ENCODE measurements around the gene ZNF462.

Gene ZNF462

DNA sequence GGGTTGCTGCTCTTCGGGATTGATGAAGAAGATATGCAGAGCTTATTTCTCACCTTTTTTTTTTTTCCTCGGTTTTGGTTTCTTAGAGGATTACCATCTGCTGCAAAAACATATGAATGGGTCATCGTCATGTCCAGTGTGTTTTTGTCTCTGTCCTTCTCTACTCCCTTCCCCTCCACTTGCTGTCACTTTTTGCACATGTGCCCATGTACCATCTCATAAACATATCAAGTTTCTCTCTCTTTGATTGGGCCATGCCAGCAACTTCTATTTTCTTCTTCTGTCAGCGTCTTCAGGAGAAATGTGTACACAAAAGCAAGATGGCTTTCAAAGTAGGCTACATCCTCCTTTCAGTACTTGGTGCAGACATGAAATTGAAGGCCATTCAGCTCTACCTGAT is 57.1 kb downstream of the ZNF462 start:
- no peak for FAIRE-seq
- no peak for TF ChIP-seq POLR2A (IDR thresholded peaks at IDR 0.05; ENCODE audit: low read depth, low read length)
- DNase-seq (ENCODE audit: insufficient read length, low spot score) = no peak

GRCh38 chr9:106920701-106921283 is 57.8 kb downstream of the ZNF462 start:
- FAIRE-seq (peak; percentile 23), DNase-seq (ENCODE audit: insufficient read length, low spot score) (no peak)
- TF ChIP-seq POLR2A (IDR thresholded peaks at IDR 0.05; ENCODE audit: low read depth, low read length) = no peak

DNA sequence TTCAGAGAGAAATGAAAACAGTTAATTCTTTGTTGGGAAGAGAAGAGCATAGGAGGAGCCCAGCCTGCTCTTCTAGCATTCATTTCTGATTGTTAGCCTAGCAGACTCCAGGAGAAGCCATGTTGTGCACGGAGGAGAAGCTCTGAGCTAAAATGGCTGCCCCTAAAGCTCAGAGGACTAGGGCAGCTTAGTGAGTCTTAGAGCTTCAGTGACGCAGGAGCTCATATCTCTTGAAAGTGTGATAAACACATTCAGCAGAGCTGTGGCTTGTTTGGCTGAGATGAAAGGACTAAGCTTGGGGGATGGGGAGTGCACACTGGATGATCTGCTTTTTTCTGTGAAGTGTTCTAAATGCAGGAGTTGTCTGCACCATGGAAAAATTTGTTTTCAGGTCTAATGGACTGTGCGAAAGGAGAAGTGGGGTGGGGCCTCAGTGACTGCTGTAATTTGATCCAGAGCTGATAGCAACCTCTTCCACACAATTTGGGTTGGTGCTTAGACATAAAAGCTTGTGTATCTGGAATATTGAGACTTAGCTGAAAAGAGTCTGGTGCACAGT is 58.5 kb downstream of the ZNF462 start:
- no peak for FAIRE-seq
- no peak for TF ChIP-seq POLR2A (IDR thresholded peaks at IDR 0.05; ENCODE audit: low read depth, low read length)
- no peak for DNase-seq (ENCODE audit: insufficient read length, low spot score)

GRCh38 chr9:106922026-106922425 is 59.1 kb downstream of the ZNF462 start:
- no peak for TF ChIP-seq POLR2A (IDR thresholded peaks at IDR 0.05; ENCODE audit: low read depth, low read length)
- FAIRE-seq = no peak

DNA sequence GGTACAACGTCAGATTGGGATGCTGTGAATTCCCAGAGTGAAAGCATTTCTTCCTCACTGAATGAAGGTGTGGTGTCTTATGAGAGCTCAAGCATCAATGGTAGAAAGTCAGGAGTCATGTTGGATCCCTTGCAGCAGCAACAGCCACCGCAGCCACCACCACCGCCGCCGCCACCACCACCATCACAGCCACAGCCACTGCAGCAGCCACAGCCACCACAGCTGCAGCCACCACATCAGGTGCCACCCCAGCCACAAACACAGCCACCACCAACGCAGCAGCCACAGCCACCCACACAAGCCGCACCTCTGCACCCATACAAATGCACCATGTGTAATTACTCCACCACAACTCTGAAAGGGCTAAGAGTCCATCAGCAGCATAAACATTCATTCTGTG is 62.4 kb downstream of the ZNF462 start:
- no peak for TF ChIP-seq POLR2A (IDR thresholded peaks at IDR 0.05; ENCODE audit: low read depth, low read length)
- FAIRE-seq = no peak
- DNase-seq (ENCODE audit: insufficient read length, low spot score) = no peak

More at GRCh38 chr9:106922026-106922425, 59.1 kb downstream of the ZNF462 start:
- no peak for DNase-seq (ENCODE audit: insufficient read length, low spot score)

DNA sequence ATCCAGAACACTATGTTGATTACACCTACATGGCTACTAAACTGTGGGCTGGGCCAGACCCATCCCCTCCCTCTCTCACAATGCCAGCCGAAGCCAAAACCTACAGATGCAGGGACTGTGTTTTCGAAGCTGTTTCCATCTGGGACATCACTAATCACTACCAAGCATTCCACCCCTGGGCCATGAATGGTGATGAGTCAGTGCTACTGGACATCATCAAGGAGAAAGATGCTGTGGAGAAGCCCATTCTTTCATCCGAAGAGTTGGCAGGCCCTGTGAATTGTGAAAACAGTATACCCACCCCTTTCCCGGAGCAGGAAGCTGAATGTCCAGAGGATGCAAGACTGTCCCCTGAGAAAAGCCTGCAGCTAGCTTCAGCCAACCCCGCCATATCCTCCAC is 65.0 kb downstream of the ZNF462 start:
- TF ChIP-seq POLR2A (IDR thresholded peaks at IDR 0.05; ENCODE audit: low read depth, low read length) = no peak
- FAIRE-seq = no peak
- DNase-seq (ENCODE audit: insufficient read length, low spot score) = no peak

GRCh38 chr9:106928350-106928749 is 65.4 kb downstream of the ZNF462 start:
- TF ChIP-seq POLR2A (IDR thresholded peaks at IDR 0.05; ENCODE audit: low read depth, low read length) = no peak
- FAIRE-seq (no peak), DNase-seq (ENCODE audit: insufficient read length, low spot score) (no peak)

DNA sequence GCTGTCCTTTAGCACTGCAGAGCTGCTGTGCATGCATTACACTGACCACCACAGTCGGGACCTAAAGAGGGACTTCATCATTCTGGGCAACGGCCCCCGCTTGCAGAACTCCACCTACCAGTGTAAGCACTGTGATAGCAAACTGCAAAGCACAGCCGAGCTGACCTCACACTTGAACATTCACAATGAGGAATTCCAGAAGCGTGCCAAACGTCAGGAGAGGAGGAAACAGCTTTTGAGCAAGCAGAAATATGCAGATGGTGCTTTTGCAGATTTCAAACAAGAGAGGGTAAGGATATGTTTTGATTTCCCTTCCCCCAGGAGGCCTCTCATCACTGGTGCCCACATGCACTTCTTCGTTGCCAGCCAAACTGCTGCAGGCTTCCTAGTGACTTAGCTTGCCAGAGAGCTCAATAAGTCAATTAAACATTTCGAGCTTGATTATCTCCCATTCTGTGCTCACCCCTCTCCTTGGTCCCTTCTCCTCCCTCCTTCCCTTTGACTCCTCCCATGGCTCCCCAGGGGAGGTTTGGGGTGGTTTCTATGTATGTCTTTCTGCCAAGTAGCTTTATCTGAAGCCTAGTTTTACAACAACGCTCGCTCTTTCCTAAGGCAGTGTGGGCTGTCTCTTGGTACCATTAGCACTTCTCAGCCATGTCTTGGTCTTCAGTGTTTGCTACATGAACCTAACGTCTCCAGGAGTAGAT is 66.7 kb downstream of the ZNF462 start:
- FAIRE-seq (no peak), DNase-seq (ENCODE audit: insufficient read length, low spot score) (no peak)
- TF ChIP-seq POLR2A (IDR thresholded peaks at IDR 0.05; ENCODE audit: low read depth, low read length) = no peak

DNA sequence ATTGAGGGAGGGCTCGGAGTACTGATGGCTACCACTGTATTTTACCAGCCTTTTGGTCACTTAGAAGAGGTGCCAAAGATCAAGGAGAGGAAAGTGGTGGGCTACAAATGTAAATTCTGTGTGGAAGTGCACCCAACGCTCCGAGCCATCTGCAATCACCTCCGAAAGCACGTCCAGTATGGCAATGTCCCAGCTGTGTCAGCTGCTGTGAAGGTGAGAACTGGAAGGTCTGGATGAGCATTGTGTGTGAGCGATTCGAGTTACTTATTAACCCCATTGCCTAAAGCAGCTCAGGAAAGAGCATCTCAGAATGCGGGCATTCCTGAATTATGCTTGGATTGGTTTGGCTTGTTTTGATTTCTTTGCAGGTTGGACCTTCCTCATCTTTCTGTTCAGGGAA is 67.5 kb downstream of the ZNF462 start:
- no peak for TF ChIP-seq POLR2A (IDR thresholded peaks at IDR 0.05; ENCODE audit: low read depth, low read length)
- FAIRE-seq (no peak), DNase-seq (ENCODE audit: insufficient read length, low spot score) (no peak)

- no peak for TF ChIP-seq POLR2A (IDR thresholded peaks at IDR 0.05; ENCODE audit: low read depth, low read length)
- FAIRE-seq (no peak), DNase-seq (ENCODE audit: insufficient read length, low spot score) (no peak)
These were observed 68.5 kb downstream of the ZNF462 start for GRCh38 chr9:106931466-106931865.

GRCh38 chr9:106932178-106932577 is 69.2 kb downstream of the ZNF462 start:
- no peak for TF ChIP-seq POLR2A (IDR thresholded peaks at IDR 0.05; ENCODE audit: low read depth, low read length)
- no peak for FAIRE-seq
- DNase-seq (ENCODE audit: insufficient read length, low spot score) = no peak

DNA sequence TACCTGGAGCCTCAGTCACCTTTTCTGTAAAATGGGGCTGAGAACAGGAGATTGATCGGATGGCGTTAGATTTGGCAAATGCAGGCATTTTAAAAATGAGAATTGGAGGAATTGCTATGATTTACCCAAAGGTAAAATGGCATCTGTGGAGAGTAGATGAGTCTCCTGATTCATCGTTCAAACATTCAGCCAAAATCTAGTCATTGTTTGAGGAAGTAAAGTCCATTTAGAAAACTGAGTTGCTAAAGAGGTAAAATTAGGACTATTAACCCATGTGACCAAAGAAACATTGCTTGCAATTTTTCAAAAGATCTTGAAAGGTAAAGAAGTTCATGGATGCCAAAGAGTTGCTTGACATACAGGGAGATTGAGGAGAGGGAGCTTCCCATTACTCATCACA is 69.7 kb downstream of the ZNF462 start:
- no peak for TF ChIP-seq POLR2A (IDR thresholded peaks at IDR 0.05; ENCODE audit: low read depth, low read length)
- FAIRE-seq (no peak), DNase-seq (ENCODE audit: insufficient read length, low spot score) (no peak)

- DNase-seq (ENCODE audit: insufficient read length, low spot score) (no peak), FAIRE-seq (no peak)
- no peak for TF ChIP-seq POLR2A (IDR thresholded peaks at IDR 0.05; ENCODE audit: low read depth, low read length)
These were observed 70.5 kb downstream of the ZNF462 start for GRCh38 chr9:106933470-106933869.

GRCh38 chr9:106934442-106935238 is 71.7 kb downstream of the ZNF462 start:
- no peak for FAIRE-seq
- no peak for TF ChIP-seq POLR2A (IDR thresholded peaks at IDR 0.05; ENCODE audit: low read depth, low read length)
- DNase-seq (ENCODE audit: insufficient read length, low spot score) = no peak
